Ascending aorta (tissue), 2 donors: ENCODE measurements around the gene FAM174C. TPM values are rescaled to one million over a fixed set of nuclear protein-coding genes. Genes with fewer than 3 reads are reported as not detected.

ENCODE experiments used
- DNase-seq, 2 donors: peaks; one replicate each; pipeline ENCODE4 v3.0.0-alpha.2; 2019; ENCODE audit warnings: low spot score in 2 of 2
- H3K27ac ChIP-seq, 2 donors: fragments of 200-600 bp; sonication (generic); one replicate each; pipeline ENCODE4 v1.5.1; 2016 to 2017; ENCODE audit warnings: mild to moderate bottlenecking in 1 of 2
- H3K27me3 ChIP-seq: fragments of 200-600 bp; sonication (generic); one replicate; pipeline ENCODE4 v1.5.1; 2017
- H3K36me3 ChIP-seq, 2 donors: fragments of 200-600 bp; sonication (generic); one replicate each; pipeline ENCODE4 v1.5.1; 2016
- H3K4me1 ChIP-seq, 2 donors: fragments of 200-600 bp; sonication (generic); one replicate each; pipeline ENCODE4 v1.5.1; 2016 to 2017; ENCODE audit warnings: mild to moderate bottlenecking in 1 of 2
- H3K4me3 ChIP-seq, 2 donors: fragments of 200-600 bp; sonication (generic); one replicate each; pipeline ENCODE4 v1.5.1; 2016 to 2017; ENCODE audit warnings: mild to moderate bottlenecking in 1 of 2
- H3K9me3 ChIP-seq, 2 donors: fragments of 200-600 bp; sonication (generic); one replicate each; pipeline ENCODE4 v1.5.1; 2016
- CTCF ChIP-seq, 3 experiments: fragments of 200-600 bp in 2 of 3; fragments of 450-650 bp in 1 of 3; sonication (generic) in 2 of 3; IDR thresholded peaks; one replicate each; pipeline ENCODE4 v1.5.1; 2016 to 2019; ENCODE audit warnings: antibody characterized with exemption in 3 of 3, mild to moderate bottlenecking in 1 of 3, moderate library complexity in 1 of 3
- intact Hi-C: fragments of 100-400 bp; cut with DNase I; formaldehyde crosslinking; loops from one replicate; pipeline ENCODE4 v1.15.1; 2023
- total RNA-seq: library from RNA; depleted of rRNA; stranded (reverse); fragments of >200 nt; gene quantifications from one replicate; pipeline ENCODE4 v1.1.0, GENCODE V29; 2016

FAM174C gene
- total RNA-seq, 1 donor from 2014 or later, result 156 TPM

GRCh38 chr19:1254530-1255185 is 20.7 kb upstream of the FAM174C start:
- H3K4me1 ChIP-seq, result peaks cover 29 to 45% of the 10 kb centered on the region in 2 donors
- intact Hi-C loops, result no loop called here
- H3K4me3 ChIP-seq, result peak overlapping the region in 1 of 2 donors; percentile 95
- no peaks in the 10 kb centered on the region for H3K9me3 ChIP-seq
- peak overlapping the region; percentile 94 to 98 for H3K27ac ChIP-seq
- peaks cover 52 to 64% of the 10 kb centered on the region in 2 donors for H3K36me3 ChIP-seq
- no peak for DNase-seq
- TF ChIP-seq CTCF (IDR thresholded peaks at IDR 0.05), result no peak
- H3K27me3 ChIP-seq, result no peaks in the 10 kb centered on the region

- H3K9me3 ChIP-seq, result no peaks in the 10 kb centered on the region
- intact Hi-C loops, result no loop called here
- no peak for TF ChIP-seq CTCF (IDR thresholded peaks at IDR 0.05)
- H3K4me1 ChIP-seq, result peaks cover 36 to 53% of the 10 kb centered on the region in 2 donors
- H3K27ac ChIP-seq, result peak overlapping the region; percentile 94 to 98
- DNase-seq, result no peak
- H3K4me3 ChIP-seq, result peak overlapping the region in 1 of 2 donors; percentile 95
- peaks cover 52 to 61% of the 10 kb centered on the region in 2 donors for H3K36me3 ChIP-seq
- no peaks in the 10 kb centered on the region for H3K27me3 ChIP-seq
Measured at GRCh38 chr19:1255186-1256161, 19.9 kb upstream of the FAM174C start.

DNA sequence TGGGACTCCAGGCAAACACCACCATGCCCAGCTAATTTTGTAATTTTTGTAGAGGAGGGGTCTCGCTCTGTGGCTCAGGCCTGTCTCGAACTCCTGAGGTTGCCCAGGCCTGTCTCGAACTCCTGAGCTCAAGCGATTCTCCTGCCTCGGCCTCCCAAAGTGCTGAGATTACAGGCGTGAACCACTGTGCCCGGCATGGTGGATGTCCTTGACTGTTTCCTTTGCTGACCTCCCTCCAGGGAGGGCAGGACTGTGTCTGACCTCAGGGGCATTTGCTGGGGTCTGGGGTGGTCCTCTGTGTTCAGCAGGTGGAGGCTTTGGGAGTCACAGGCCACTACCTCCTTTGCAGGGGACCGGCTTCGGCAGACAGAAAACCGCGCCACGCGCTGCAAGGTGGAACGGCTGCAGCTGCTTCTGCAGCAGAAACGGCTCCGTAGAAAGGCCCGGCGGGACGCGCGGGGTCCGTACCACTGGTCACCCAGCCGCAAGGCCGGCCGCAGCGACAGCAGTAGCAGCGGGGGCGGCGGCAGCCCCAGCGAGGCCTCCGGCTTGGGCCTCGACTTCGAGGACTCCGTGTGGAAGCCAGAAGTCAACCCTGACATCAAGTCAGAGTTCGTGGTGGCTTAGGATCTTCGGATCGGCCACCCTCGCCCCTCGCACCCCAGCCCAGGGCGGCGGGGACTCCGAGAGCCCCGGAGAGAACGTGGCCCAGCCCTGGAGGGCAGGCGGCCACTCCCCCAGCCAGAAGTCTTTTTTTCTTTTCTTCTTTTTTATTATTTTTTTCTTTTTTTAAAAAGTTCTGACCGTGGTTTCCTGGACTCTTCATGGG is 18.5 kb upstream of the FAM174C start:
- Histone ChIP-seq H3K9me3 (no peaks in the 10 kb centered on the region), H3K4me3 (no peak overlapping the region), H3K36me3 (peaks cover 47 to 50% of the 10 kb centered on the region in 2 donors), H3K4me1 (peaks cover 36 to 60% of the 10 kb centered on the region in 2 donors), H3K27ac (peak overlapping the region; percentile 29 to 98), H3K27me3 (no peaks in the 10 kb centered on the region)
- TF ChIP-seq CTCF (IDR thresholded peaks at IDR 0.05), result no peak
- no peak for DNase-seq
- intact Hi-C loops, result no loop called here

GRCh38 chr19:1257475-1258162 is 17.7 kb upstream of the FAM174C start:
- Histone ChIP-seq H3K4me3 (no peak overlapping the region), H3K27me3 (no peaks in the 10 kb centered on the region), H3K4me1 (peaks cover 40 to 67% of the 10 kb centered on the region in 2 donors), H3K9me3 (no peaks in the 10 kb centered on the region), H3K27ac (peak overlapping the region; percentile 96 to 98), H3K36me3 (peaks cover 46 to 49% of the 10 kb centered on the region in 2 donors)
- DNase-seq, result no peak
- TF ChIP-seq CTCF (IDR thresholded peaks at IDR 0.05), result no peak
- intact Hi-C loops, result no loop called here

- TF ChIP-seq CTCF (IDR thresholded peaks at IDR 0.05), result no peak
- Histone ChIP-seq H3K9me3 (no peaks in the 10 kb centered on the region), H3K4me3 (peak overlapping the region in 1 of 2 donors; percentile 15), H3K27ac (peak overlapping the region; percentile 83 to 96), H3K27me3 (no peaks in the 10 kb centered on the region), H3K4me1 (peaks cover 42 to 70% of the 10 kb centered on the region in 2 donors), H3K36me3 (peaks cover 46 to 49% of the 10 kb centered on the region in 2 donors)
- intact Hi-C loops, result no loop called here
- DNase-seq, result no peak
Measured at GRCh38 chr19:1258163-1258492, 17.2 kb upstream of the FAM174C start.
